Fibroblast of pulmonary artery (primary cell): Measurements from ENCODE around the gene RAB34.

ENCODE experiments used
- DNase-seq: peaks from one replicate; pipeline ENCODE4 v3.0.0-alpha.2; 2010; ENCODE audit warnings: low read depth
- H3K4me3 ChIP-seq: replicated peaks from 2 replicates; pipeline ENCODE4 v1.5.1; 2011; ENCODE audit warnings: low read depth, mild to moderate bottlenecking, control low read depth, low read length, moderate library complexity
- CTCF ChIP-seq: IDR thresholded peaks from 2 replicates; pipeline ENCODE4 v1.5.1; 2011; ENCODE audit warnings: mild to moderate bottlenecking, control low read depth, low read length, inconsistent platforms; ENCODE audit errors: missing control alignments

Gene RAB34

GRCh38 chr17:28748852-28749515, 31.3 kb upstream of the RAB34 start:
- H3K4me3 ChIP-seq, result no peak overlapping the region
- TF ChIP-seq CTCF, result no peak
- DNase-seq, result no peak

GRCh38 chr17:28747801-28748750, 30.4 kb upstream of the RAB34 start:
- TF ChIP-seq CTCF, result no peak
- H3K4me3 ChIP-seq, result no peak overlapping the region
- DNase-seq, result no peak

- no peak for TF ChIP-seq CTCF
- DNase-seq, result no peak
- no peak overlapping the region for H3K4me3 ChIP-seq
Observed at GRCh38 chr17:28747051-28747691, 29.5 kb upstream of the RAB34 start.

GRCh38 chr17:28746611-28747050, 29.0 kb upstream of the RAB34 start:
- no peak for DNase-seq
- peak overlapping the region; percentile 94 for H3K4me3 ChIP-seq
- no peak for TF ChIP-seq CTCF

- peak overlapping the region; percentile 94 for H3K4me3 ChIP-seq
- DNase-seq, result no peak
- no peak for TF ChIP-seq CTCF
Observed at GRCh38 chr17:28745786-28746411, 28.2 kb upstream of the RAB34 start.

GRCh38 chr17:28744972-28745785, 27.5 kb upstream of the RAB34 start:
- TF ChIP-seq CTCF, result no peak
- peak overlapping the region; percentile 94 for H3K4me3 ChIP-seq
- DNase-seq, result peak; percentile 74
